ENCODE measurements around the gene CYB5A. TPM values are rescaled to one million over a fixed set of nuclear protein-coding genes. Genes with fewer than 3 reads are reported as not detected.

CYB5A gene
- total RNA-seq, 2 donors from 2014 or later: 71.3 to 73.5 TPM

- DNase-seq (ENCODE audit: low spot score): no peak
- Histone ChIP-seq H3K27me3 (no peaks in the 10 kb centered on the region), H3K4me3 (no peak overlapping the region), H3K27ac (no peak overlapping the region), H3K4me1 (no peaks in the 10 kb centered on the region), H3K9me3 (no peaks in the 10 kb centered on the region), H3K36me3 (no peaks in the 10 kb centered on the region)
- TF ChIP-seq CTCF (IDR thresholded peaks at IDR 0.05): no peak
These were observed 65.6 kb downstream of the CYB5A start for GRCh38 chr18:74226156-74226555.

GRCh38 chr18:74225193-74225840, 66.4 kb downstream of the CYB5A start:
- Histone ChIP-seq H3K27me3 (no peaks in the 10 kb centered on the region), H3K27ac (no peak overlapping the region), H3K36me3 (no peaks in the 10 kb centered on the region), H3K9me3 (no peaks in the 10 kb centered on the region), H3K4me1 (no peaks in the 10 kb centered on the region), H3K4me3 (no peak overlapping the region)
- no peak for TF ChIP-seq CTCF (IDR thresholded peaks at IDR 0.05)
- no peak for DNase-seq (ENCODE audit: low spot score)

- no peak overlapping the region for H3K4me3 ChIP-seq
- no peaks in the 10 kb centered on the region for H3K36me3 ChIP-seq
- H3K27me3 ChIP-seq: no peaks in the 10 kb centered on the region
- no peaks in the 10 kb centered on the region for H3K4me1 ChIP-seq
- no peak for TF ChIP-seq CTCF (IDR thresholded peaks at IDR 0.05)
- DNase-seq (ENCODE audit: low spot score): no peak
- H3K9me3 ChIP-seq: no peaks in the 10 kb centered on the region
- H3K27ac ChIP-seq: no peak overlapping the region
These were observed 68.9 kb downstream of the CYB5A start for GRCh38 chr18:74222710-74223494.

- no peaks in the 10 kb centered on the region for H3K36me3 ChIP-seq
- no peak for TF ChIP-seq CTCF (IDR thresholded peaks at IDR 0.05)
- no peak overlapping the region for H3K4me3 ChIP-seq
- no peak for DNase-seq (ENCODE audit: low spot score)
- H3K4me1 ChIP-seq: no peaks in the 10 kb centered on the region
- no peaks in the 10 kb centered on the region for H3K27me3 ChIP-seq
- H3K9me3 ChIP-seq: no peaks in the 10 kb centered on the region
- no peak overlapping the region for H3K27ac ChIP-seq
These were observed 70.7 kb downstream of the CYB5A start for GRCh38 chr18:74221081-74221480.

GRCh38 chr18:74219056-74219455, 72.7 kb downstream of the CYB5A start:
- Histone ChIP-seq H3K4me1 (no peaks in the 10 kb centered on the region), H3K27me3 (no peaks in the 10 kb centered on the region), H3K4me3 (no peak overlapping the region), H3K9me3 (no peaks in the 10 kb centered on the region), H3K36me3 (no peaks in the 10 kb centered on the region), H3K27ac (no peak overlapping the region)
- no peak for DNase-seq (ENCODE audit: low spot score)
- TF ChIP-seq CTCF (IDR thresholded peaks at IDR 0.05): no peak
